Activated T-cell treated with anti-CD3 and anti-CD28 coated beads, Interleukin-2, amount 50 U/mL, for 4 hours (primary cell): Measurements from ENCODE around the gene OR13G1. TPM values are rescaled to one million over a fixed set of nuclear protein-coding genes. Genes with fewer than 3 reads are reported as not detected.

Source experiments
- ATAC-seq, 2 donors: fragments of 200-7000 bp; cut with Tn5 transposase; one replicate each; pipeline ENCODE4 v1.10.0; 2021
- DNase-seq: peaks from one replicate; pipeline ENCODE4 v3.0.0-alpha.2; 2020
- H3K27me3 Mint-ChIP-seq: one replicate; pipeline ENCODE4 v1.8.0; 2021; ENCODE audit warnings: low read depth, mixed read lengths
- H3K36me3 Mint-ChIP-seq: one replicate; pipeline ENCODE4 v1.8.0; 2022; ENCODE audit warnings: mixed read lengths; ENCODE audit not compliant: insufficient read depth
- H3K4me1 Mint-ChIP-seq: one replicate; pipeline ENCODE4 v1.8.0; 2021; ENCODE audit warnings: low read depth, mixed read lengths
- H3K4me3 Mint-ChIP-seq: one replicate; pipeline ENCODE4 v1.8.0; 2021; ENCODE audit warnings: mild to moderate bottlenecking, moderate library complexity, mixed read lengths
- H3K9me3 Mint-ChIP-seq: one replicate; pipeline ENCODE4 v1.8.0; 2021; ENCODE audit warnings: mixed read lengths
- total RNA-seq, 3 donors: library from RNA; stranded (reverse); gene quantifications; one replicate each; pipeline ENCODE4 v1.2.1, GENCODE V29; 2021

The OR13G1 gene
- total RNA-seq, 3 donors from 2014 or later = not detected

DNA sequence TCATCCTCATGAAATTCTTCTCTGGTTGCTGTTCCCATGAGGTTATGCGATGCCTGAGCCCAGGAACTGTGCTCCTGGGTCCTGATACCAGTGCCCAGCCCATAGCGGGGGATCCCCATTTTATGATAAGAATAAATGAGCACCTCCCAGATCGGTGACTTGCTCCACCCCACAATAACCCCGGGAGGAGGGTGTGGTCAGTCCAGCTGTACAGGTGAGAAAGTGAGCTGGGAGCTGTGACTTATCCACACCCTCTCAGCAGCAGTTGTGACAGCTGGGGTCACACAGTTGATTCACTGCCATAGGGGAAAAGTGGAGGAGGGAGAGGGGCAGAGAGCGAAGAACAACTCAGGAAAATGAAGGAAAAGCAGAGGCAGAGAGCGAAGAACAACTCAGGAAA, 40.8 kb downstream of the OR13G1 start:
- no peak for DNase-seq
- no peaks in the 10 kb centered on the region for H3K36me3 Mint-ChIP-seq
- H3K4me3 Mint-ChIP-seq = no peak overlapping the region
- ATAC-seq = no peak
- no peaks in the 10 kb centered on the region for H3K4me1 Mint-ChIP-seq
- peaks cover 5% of the 10 kb centered on the region for H3K9me3 Mint-ChIP-seq
- peaks cover 22% of the 10 kb centered on the region for H3K27me3 Mint-ChIP-seq

DNA sequence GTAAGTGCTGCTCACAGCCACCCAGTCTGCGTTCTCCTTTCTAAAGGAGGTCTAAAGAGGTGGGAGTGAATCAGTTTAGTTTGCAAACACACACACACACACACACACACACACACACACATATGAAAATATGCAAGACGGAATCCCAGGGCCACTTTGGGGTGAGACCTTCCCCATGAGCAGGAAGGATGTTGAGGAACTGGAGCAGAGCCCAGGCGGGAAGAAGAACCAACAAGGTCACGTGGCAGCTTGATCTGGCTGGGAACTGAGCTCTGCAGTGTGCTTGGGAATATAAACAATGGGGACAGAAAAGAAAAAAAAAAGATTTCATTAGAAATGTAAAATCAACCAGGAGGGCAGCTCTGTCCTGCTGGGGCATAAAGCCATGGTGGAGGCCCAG, 41.5 kb downstream of the OR13G1 start:
- DNase-seq (no peak), ATAC-seq (no peak)
- Mint-ChIP-seq H3K9me3 (peaks cover 5% of the 10 kb centered on the region), H3K36me3 (no peaks in the 10 kb centered on the region), H3K4me1 (no peaks in the 10 kb centered on the region), H3K27me3 (peaks cover 22% of the 10 kb centered on the region), H3K4me3 (no peak overlapping the region)

DNA sequence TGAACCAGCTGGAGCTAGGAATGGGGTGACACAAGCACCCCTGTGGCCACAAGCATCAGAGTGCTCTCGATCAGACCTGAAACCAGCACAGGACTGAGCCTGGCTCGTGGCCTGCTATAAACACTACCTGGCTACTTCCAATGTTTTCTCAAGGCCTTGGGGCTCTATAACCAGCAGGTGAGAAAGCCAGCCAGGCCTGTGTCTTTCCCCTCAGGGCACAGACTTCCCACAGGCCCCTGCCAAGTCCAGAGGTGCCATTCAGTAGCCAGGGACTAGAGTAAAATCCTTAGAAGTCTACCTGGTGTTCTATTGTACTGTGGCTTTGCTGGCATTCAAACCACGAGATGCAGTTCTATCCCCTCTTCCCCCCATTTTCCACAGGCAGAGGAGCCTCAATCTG, 51.6 kb downstream of the OR13G1 start:
- DNase-seq (no peak), ATAC-seq (no peak)
- Mint-ChIP-seq H3K36me3 (no peaks in the 10 kb centered on the region), H3K27me3 (no peaks in the 10 kb centered on the region), H3K9me3 (no peaks in the 10 kb centered on the region), H3K4me3 (no peak overlapping the region), H3K4me1 (no peaks in the 10 kb centered on the region)

Other genes with a start within 250 kb of the OR13G1 start
- gene OR2B11, start 221.6 kb downstream of the OR13G1 start, total RNA-seq = not detected
- gene OR2C3, start 143.3 kb downstream of the OR13G1 start, total RNA-seq = not detected
- 1 to 10 TPM in 1 of 3 donors, under 1 TPM in 2; 0.05 to 2.4 (median 0.37) TPM for gene GCSAML, start 130.6 kb downstream of the OR13G1 start, total RNA-seq
- not detected for gene OR2G2, start 91.4 kb downstream of the OR13G1 start, total RNA-seq
- not detected for gene OR2G3, start 74.2 kb downstream of the OR13G1 start, total RNA-seq
- not detected for gene OR6F1, start 36.9 kb upstream of the OR13G1 start, total RNA-seq
- not detected for gene OR14K1, start 58.9 kb upstream of the OR13G1 start, total RNA-seq
- gene OR14A2, start 68.4 kb upstream of the OR13G1 start, total RNA-seq = not detected
- gene OR1C1, start 80.8 kb upstream of the OR13G1 start, total RNA-seq = not detected
- gene OR14A16, start 144.4 kb upstream of the OR13G1 start, total RNA-seq = not detected
- gene OR11L1, start 162.2 kb upstream of the OR13G1 start, total RNA-seq = not detected
- under 1 TPM; 0.11 to 0.28 (median 0.18) TPM for gene TRIM58, start 177.4 kb upstream of the OR13G1 start, total RNA-seq
- gene OR2W3, start 215.8 kb upstream of the OR13G1 start, total RNA-seq = not detected
- gene OR2T8, start 240.5 kb upstream of the OR13G1 start, total RNA-seq = not detected
- not detected for gene OR2AJ1, start 245.2 kb upstream of the OR13G1 start, total RNA-seq